Measurements from ENCODE around the gene PCDHA8. TPM values are rescaled to one million over a fixed set of nuclear protein-coding genes. Genes with fewer than 3 reads are reported as not detected.
"Not testable (repeated sequence)": the region's sequence is repeated elsewhere in the genome, so short reads cannot be mapped to it uniquely, and the experiment has no call there.

Gene PCDHA8
- total and polyA plus RNA-seq, 9 of the 15 experiments (the other 6 are each of a cell fraction or from before 2014, with no cell fraction given) = not detected

DNA sequence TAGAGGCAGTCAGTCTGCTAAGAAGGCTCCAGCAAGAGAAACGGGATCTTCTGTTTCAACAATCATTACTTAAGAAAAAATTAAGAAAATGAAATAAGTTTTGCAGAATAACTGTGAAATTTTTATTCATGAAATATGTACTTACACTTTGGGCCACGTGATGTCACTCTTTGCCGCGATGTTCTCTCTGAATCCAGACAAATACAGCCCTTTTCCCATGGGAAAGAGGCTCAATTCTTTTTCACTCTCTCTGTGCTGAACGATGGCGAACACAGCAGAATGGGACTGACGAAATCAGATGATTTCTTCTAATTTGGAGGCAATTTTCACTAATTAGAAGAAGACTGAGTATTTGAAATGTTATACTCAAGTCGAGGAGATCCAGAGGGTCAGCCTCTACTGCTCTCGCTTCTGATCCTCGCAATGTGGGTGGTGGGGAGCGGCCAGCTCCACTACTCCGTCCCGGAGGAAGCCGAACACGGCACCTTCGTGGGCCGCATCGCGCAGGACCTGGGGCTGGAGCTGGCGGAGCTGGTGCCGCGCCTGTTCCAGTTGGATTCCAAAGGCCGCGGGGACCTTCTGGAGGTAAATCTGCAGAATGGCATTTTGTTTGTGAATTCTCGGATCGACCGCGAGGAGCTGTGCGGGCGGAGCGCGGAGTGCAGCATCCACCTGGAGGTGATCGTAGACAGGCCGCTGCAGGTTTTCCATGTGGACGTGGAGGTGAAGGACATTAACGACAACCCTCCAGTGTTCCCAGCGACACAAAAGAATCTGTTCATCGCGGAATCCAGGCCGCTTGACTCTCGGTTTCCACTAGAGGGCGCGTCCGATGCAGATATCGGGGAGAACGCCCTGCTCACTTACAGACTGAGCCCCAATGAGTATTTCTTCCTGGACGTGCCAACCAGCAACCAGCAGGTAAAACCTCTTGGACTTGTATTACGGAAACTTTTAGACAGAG, 7.4 kb downstream of the PCDHA8 start, which contains the start of gene PCDHA9:
Gene PCDHA9, plus strand, starts transcription at position 244 of the 964 bp plus-strand sequence. Its CDS starts 114 bp downstream, at position 358.
- TF ChIP-seq, protein P1, sequence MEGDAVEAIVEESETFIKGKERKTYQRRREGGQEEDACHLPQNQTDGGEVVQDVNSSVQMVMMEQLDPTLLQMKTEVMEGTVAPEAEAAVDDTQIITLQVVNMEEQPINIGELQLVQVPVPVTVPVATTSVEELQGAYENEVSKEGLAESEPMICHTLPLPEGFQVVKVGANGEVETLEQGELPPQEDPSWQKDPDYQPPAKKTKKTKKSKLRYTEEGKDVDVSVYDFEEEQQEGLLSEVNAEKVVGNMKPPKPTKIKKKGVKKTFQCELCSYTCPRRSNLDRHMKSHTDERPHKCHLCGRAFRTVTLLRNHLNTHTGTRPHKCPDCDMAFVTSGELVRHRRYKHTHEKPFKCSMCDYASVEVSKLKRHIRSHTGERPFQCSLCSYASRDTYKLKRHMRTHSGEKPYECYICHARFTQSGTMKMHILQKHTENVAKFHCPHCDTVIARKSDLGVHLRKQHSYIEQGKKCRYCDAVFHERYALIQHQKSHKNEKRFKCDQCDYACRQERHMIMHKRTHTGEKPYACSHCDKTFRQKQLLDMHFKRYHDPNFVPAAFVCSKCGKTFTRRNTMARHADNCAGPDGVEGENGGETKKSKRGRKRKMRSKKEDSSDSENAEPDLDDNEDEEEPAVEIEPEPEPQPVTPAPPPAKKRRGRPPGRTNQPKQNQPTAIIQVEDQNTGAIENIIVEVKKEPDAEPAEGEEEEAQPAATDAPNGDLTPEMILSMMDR (IDR thresholded peaks at IDR 0.05 in 2 of 3, conservative IDR thresholded peaks at IDR 0.05 in 1 of 3; ENCODE audit: insufficient read depth in 2 of 3, low read depth in 1 of 3, low read length in 3 of 3) = peak in 1 of 3 experiments; percentile 14; a peak in 1 of 6 replicates
- H3K9ac ChIP-seq (ENCODE audit: insufficient read depth in 1 of 2, low read depth in 2 of 2, low read length in 2 of 2); H3K4me3 ChIP-seq; CTCF ChIA-PET (ENCODE audit: low intra/inter-chr PET ratio); H3K27ac ChIP-seq (ENCODE audit: extremely low read depth, low read depth, low read length); H3K4me1 ChIP-seq (replicated peaks in 1 of 2; ENCODE audit: control insufficient read depth in 2 of 2, insufficient read depth in 2 of 2, low read length in 2 of 2); H4K20me1 ChIP-seq (replicated peaks; ENCODE audit: control insufficient read depth, insufficient read depth, low read length); BruUV-seq (replicated peaks); H3K36me3 ChIP-seq (ENCODE audit: control insufficient read depth, insufficient read depth, low read length); H3K9me3 ChIP-seq (replicated peaks; ENCODE audit: control insufficient read depth, insufficient read depth, low read depth, low read length); intact Hi-C loops (cut with micrococcal nuclease); DNase-seq (ENCODE audit: extremely low read depth in 1 of 4, low spot score in 3 of 4); H3K9me1 ChIP-seq (ENCODE audit: control insufficient read depth, insufficient read depth, low read length); H3K27me3 ChIP-seq (ENCODE audit: control insufficient read depth in 2 of 2, insufficient read depth in 2 of 2, low read length in 2 of 2); H2AFZ ChIP-seq (ENCODE audit: low read depth, low read length); in situ Hi-C loops (cut with MboI); FAIRE-seq; H3K79me2 ChIP-seq (ENCODE audit: control insufficient read depth, insufficient read depth, low read length); POLR2A ChIA-PET; H3K4me2 ChIP-seq (ENCODE audit: insufficient read depth, low read length): not testable (repeated sequence)
- 15% methylated on average over 29 of the region's 48 CpGs for WGBS (ENCODE audit: insufficient coverage, low coverage, missing lambda C conversion rate)
- ATAC-seq = peak; percentile 61; the same call in 1 of the 3 replicates

DNA sequence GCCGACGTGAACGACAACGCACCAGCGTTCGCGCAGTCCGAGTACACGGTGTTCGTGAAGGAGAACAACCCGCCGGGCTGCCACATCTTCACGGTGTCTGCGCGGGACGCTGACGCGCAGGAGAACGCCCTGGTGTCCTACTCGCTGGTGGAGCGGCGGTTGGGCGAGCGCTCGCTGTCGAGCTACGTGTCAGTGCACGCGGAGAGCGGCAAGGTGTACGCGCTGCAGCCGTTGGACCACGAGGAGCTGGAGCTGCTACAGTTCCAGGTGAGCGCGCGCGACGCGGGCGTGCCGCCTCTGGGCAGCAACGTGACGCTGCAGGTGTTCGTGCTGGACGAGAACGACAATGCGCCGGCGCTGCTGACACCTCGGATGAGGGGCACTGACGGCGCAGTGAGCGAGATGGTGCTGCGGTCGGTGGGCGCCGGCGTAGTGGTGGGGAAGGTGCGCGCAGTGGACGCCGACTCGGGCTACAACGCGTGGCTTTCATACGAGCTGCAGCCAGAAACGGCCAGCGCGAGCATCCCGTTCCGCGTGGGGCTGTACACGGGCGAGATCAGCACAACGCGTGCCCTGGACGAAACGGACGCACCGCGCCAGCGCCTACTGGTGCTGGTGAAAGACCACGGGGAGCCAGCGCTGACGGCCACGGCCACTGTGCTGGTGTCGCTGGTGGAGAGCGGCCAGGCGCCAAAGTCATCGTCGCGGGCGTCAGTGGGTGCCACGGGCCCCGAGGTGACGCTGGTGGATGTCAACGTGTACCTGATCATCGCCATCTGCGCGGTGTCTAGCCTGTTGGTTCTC, 9.0 kb downstream of the PCDHA8 start:
- FAIRE-seq; H3K27me3 ChIP-seq (ENCODE audit: control insufficient read depth in 2 of 2, insufficient read depth in 2 of 2, low read length in 2 of 2); H3K9me1 ChIP-seq (ENCODE audit: control insufficient read depth, insufficient read depth, low read length); H3K79me2 ChIP-seq (ENCODE audit: control insufficient read depth, insufficient read depth, low read length); H3K36me3 ChIP-seq (ENCODE audit: control insufficient read depth, insufficient read depth, low read length); H3K9me3 ChIP-seq (replicated peaks; ENCODE audit: control insufficient read depth, insufficient read depth, low read depth, low read length); ATAC-seq; H2AFZ ChIP-seq (ENCODE audit: low read depth, low read length); in situ Hi-C loops (cut with MboI); BruUV-seq (replicated peaks); DNase-seq (ENCODE audit: extremely low read depth in 1 of 4, low spot score in 3 of 4); CTCF ChIA-PET (ENCODE audit: low intra/inter-chr PET ratio); H3K4me2 ChIP-seq (ENCODE audit: insufficient read depth, low read length); intact Hi-C loops (cut with micrococcal nuclease); POLR2A ChIA-PET; H4K20me1 ChIP-seq (replicated peaks; ENCODE audit: control insufficient read depth, insufficient read depth, low read length); H3K4me1 ChIP-seq (replicated peaks in 1 of 2; ENCODE audit: control insufficient read depth in 2 of 2, insufficient read depth in 2 of 2, low read length in 2 of 2); H3K4me3 ChIP-seq; H3K27ac ChIP-seq (ENCODE audit: extremely low read depth, low read depth, low read length); H3K9ac ChIP-seq (ENCODE audit: insufficient read depth in 1 of 2, low read depth in 2 of 2, low read length in 2 of 2): not testable (repeated sequence)
- 20% methylated on average over 55 of the region's 101 CpGs for WGBS (ENCODE audit: insufficient coverage, low coverage, missing lambda C conversion rate)
